ENCODE measurements around the gene LRP1. TPM values are rescaled to one million over a fixed set of nuclear protein-coding genes. Genes with fewer than 3 reads are reported as not detected.
A peak's percentile ranks its signal among the peaks of the same experiment; 100 is the strongest.

Gene LRP1
- total RNA-seq, 2 experiments from 2014 or later = 1.1 to 4.4 TPM

DNA sequence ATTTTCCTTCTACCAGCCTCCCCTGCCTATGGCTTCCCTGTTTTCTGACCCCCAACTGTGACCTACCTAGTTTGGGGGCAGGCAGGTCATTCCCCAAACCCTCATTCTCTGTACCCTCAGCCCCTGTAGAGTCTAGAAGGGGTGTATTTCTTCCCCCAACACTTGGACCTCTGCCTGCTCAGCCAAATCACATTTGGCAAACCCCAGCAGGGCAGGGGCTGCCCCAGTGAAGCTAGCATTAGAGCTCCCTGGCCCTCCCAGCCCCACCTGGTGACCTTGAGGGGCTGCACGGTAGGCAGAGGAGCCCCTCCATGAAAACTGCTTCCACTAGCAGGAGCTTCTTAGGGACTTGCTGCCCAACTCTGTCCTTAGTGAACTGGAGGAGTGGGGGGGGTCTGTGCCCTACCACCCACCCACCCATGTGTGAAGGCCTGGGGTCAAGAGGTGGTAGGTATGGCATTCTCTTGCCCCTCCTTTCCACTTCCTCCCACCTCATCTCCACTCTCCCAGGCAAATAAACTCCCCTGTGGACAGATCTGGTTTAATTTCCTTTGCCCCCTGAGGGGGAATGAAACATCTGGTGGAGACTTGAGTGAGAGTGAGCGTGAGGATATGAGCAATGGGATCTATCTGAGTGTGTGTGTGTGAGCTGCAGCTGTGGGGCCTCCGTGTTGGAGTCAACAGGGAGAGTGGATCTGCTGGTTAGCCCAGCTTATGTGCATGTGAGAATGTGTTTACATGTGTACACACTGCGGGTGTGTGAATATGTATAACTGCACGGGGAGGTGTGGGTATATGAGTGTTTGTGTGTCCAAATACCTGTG lies 90.0 kb downstream of the LRP1 start:
- Histone ChIP-seq H2AFZ (ENCODE audit: low read length) (no peak overlapping the region), H3K4me1 (ENCODE audit: insufficient read depth, low read length, poor library complexity, severe bottlenecking) (peaks cover 63% of the 10 kb centered on the region), H3K79me2 (ENCODE audit: insufficient read depth, low read depth, low read length) (no peaks in the 10 kb centered on the region), H3K4me3 (ENCODE audit: low read depth, low read length, poor library complexity, severe bottlenecking) (peak overlapping the region; percentile 71), H3K36me3 (ENCODE audit: insufficient read depth, low read length) (no peaks in the 10 kb centered on the region), H3K4me2 (ENCODE audit: low read length) (peak overlapping the region; percentile 86), H3K9me2 (ENCODE audit: insufficient read depth, low read length) (no peaks in the 10 kb centered on the region), H3K9me3 (ENCODE audit: low read length) (no peaks in the 10 kb centered on the region), H4K20me1 (ENCODE audit: insufficient read depth, low read length) (no peaks in the 10 kb centered on the region), H3K27ac (ENCODE audit: low read depth, low read length, poor library complexity, severe bottlenecking) (no peak overlapping the region)
- TF ChIP-seq, protein P1, sequence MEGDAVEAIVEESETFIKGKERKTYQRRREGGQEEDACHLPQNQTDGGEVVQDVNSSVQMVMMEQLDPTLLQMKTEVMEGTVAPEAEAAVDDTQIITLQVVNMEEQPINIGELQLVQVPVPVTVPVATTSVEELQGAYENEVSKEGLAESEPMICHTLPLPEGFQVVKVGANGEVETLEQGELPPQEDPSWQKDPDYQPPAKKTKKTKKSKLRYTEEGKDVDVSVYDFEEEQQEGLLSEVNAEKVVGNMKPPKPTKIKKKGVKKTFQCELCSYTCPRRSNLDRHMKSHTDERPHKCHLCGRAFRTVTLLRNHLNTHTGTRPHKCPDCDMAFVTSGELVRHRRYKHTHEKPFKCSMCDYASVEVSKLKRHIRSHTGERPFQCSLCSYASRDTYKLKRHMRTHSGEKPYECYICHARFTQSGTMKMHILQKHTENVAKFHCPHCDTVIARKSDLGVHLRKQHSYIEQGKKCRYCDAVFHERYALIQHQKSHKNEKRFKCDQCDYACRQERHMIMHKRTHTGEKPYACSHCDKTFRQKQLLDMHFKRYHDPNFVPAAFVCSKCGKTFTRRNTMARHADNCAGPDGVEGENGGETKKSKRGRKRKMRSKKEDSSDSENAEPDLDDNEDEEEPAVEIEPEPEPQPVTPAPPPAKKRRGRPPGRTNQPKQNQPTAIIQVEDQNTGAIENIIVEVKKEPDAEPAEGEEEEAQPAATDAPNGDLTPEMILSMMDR (conservative IDR thresholded peaks at IDR 0.05; ENCODE audit: low read length) = no peak
- TF ChIP-seq EZH2phosphoT487 (IDR thresholded peaks at IDR 0.05; ENCODE audit: borderline replicate concordance, low read depth, low read length) = no peak
- ChIA-PET POLR2A (interaction anchor here (1.6 to 1.9 kb wide), 2 partner anchors 9 to 12 kb away, joined by 4 to 5 read pairs; partner anchors contain the start of gene SHMT2), CTCF (ENCODE audit: unreplicated experiment) (interaction anchor here (1.2 to 1.5 kb wide), 2 partner anchors 11 to 25 kb away, joined by 3 to 30 read pairs; partner anchors contain the start of gene SHMT2)
- no TSS peak for BruUV-seq (replicated peaks)
- intact Hi-C loops (cut with micrococcal nuclease; ENCODE audit: unreplicated experiment) = no loop called here
- DNase-seq (ENCODE audit: low spot score) = no peak

DNA sequence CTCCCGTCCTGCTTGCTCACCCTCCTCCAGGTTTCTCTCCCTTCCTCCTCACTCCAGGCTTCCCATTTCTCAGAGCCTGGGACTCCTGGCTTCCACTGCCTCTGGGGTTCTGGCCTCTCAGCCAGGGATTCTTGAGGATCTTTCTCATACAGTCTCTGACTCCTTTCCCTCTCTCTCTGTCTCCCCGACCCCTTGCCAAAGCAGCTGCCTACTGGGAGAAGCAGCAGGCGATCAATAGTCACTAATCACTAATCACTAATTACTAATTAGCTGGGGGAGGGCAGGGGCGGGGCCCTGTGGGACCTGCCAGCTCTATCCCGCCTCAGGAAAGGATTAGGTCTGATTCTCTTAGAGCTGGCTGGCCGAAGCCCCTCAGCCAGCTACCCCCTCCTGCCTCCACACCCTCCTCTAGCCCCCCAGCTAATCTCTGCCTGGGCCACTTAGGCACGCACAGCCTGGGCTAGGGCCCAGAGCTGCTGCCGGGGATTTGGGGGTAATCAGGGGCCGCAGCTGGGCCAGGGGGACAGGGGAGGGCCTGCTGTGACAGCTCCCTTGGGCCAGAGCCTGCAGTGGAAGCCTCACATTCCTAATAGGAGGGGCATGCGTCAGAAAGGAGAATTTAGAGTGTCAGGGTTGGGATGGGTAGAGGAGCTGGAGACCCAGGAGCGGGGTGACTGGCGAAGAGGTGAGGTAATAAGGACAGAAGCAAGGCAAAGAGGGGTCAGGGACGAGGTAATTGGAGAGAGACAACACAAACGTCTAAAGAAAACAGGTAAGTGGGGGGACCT lies 91.1 kb downstream of the LRP1 start:
- Histone ChIP-seq H3K4me3 (ENCODE audit: low read depth, low read length, poor library complexity, severe bottlenecking) (no peak overlapping the region), H4K20me1 (ENCODE audit: insufficient read depth, low read length) (no peaks in the 10 kb centered on the region), H3K4me2 (ENCODE audit: low read length) (peak overlapping the region; percentile 86; the same call in 1 of the 2 replicates), H3K9me3 (ENCODE audit: low read length) (no peaks in the 10 kb centered on the region), H2AFZ (ENCODE audit: low read length) (no peak overlapping the region), H3K27ac (ENCODE audit: low read depth, low read length, poor library complexity, severe bottlenecking) (no peak overlapping the region), H3K4me1 (ENCODE audit: insufficient read depth, low read length, poor library complexity, severe bottlenecking) (peaks cover 53% of the 10 kb centered on the region), H3K9me2 (ENCODE audit: insufficient read depth, low read length) (no peaks in the 10 kb centered on the region), H3K79me2 (ENCODE audit: insufficient read depth, low read depth, low read length) (no peaks in the 10 kb centered on the region), H3K36me3 (ENCODE audit: insufficient read depth, low read length) (no peaks in the 10 kb centered on the region)
- intact Hi-C loops (cut with micrococcal nuclease; ENCODE audit: unreplicated experiment) = no loop called here
- POLR2A ChIA-PET = interaction anchor here (1.0 kb wide), 1 partner anchor 10 kb away, joined by 3 read pairs; the partner anchor contains the start of gene SHMT2
- CTCF ChIA-PET (ENCODE audit: unreplicated experiment) = interaction anchor here (0.6 kb wide), 2 partner anchors 25 to 531 kb away, joined by 3 read pairs; no protein-coding TSS in a partner anchor
- BruUV-seq (replicated peaks) = no TSS peak
- DNase-seq (ENCODE audit: low spot score) = no peak
- no peak for TF ChIP-seq EZH2phosphoT487 (IDR thresholded peaks at IDR 0.05; ENCODE audit: borderline replicate concordance, low read depth, low read length)
- TF ChIP-seq, protein P1 (conservative IDR thresholded peaks at IDR 0.05; ENCODE audit: low read length) = no peak
